K562 (cell line): Measurements from ENCODE around the gene OR2A12.

ENCODE experiments used
- CTCF ChIP-seq, 3 experiments: IDR thresholded peaks in 2 of 3; conservative IDR thresholded peaks in 1 of 3; 2 replicates each; pipeline ENCODE4 v1.5.1; 2011 to 2012; ENCODE audit warnings: low read length in 3 of 3, mild to moderate bottlenecking in 3 of 3, control low read depth in 2 of 3, improper control_type of control experiment in 1 of 3, inconsistent platforms in 1 of 3, low read depth in 1 of 3, mixed read lengths in 1 of 3, moderate library complexity in 1 of 3; ENCODE audit not compliant: insufficient read depth in 2 of 3
- ETS1 ChIP-seq: conservative IDR thresholded peaks from 2 replicates; pipeline ENCODE4 v1.6.1; 2011; ENCODE audit warnings: low read depth, mild to moderate bottlenecking, low read length; ENCODE audit not compliant: control insufficient read depth
- EWSR1 ChIP-seq: fragments of 450-650 bp; IDR thresholded peaks from 2 replicates; pipeline ENCODE4 v1.6.1; 2018; ENCODE audit warnings: borderline replicate concordance, mild to moderate bottlenecking, low read depth, moderate library complexity; ENCODE audit not compliant: partially characterized antibody
- JUN ChIP-seq, 2 experiments: sonication (generic) in 1 of 2; formaldehyde crosslinking in 1 of 2; IDR thresholded peaks; 2 replicates each; pipeline versions ENCODE4 v1.6.1 to v1.8.0; 2012 to 2022; ENCODE audit warnings: borderline replicate concordance in 2 of 2, mild to moderate bottlenecking in 2 of 2, improper control_type of control experiment in 1 of 2, low read depth in 1 of 2, low read length in 1 of 2, missing genetic modification reagents in 1 of 2
- MYC ChIP-seq, 2 experiments: fragments of 250-450 bp in 1 of 2; sonication (Bioruptor Pico) in 1 of 2; IDR thresholded peaks; 2 replicates each; pipeline versions ENCODE4 v1.5.1 to v1.6.1; 2012 to 2021; ENCODE audit warnings: low read depth in 2 of 2, borderline replicate concordance in 1 of 2, improper control_type of control experiment in 1 of 2, low read length in 1 of 2, mild to moderate bottlenecking in 1 of 2, moderate library complexity in 1 of 2
- NCOA1 ChIP-seq: fragments of 450-650 bp; IDR thresholded peaks from 2 replicates; pipeline ENCODE4 v1.6.1; 2016; ENCODE audit warnings: low read depth
- NR3C1 ChIP-seq: sonication (generic); formaldehyde crosslinking; IDR thresholded peaks from 2 replicates; pipeline ENCODE4 v1.8.1; 2022; ENCODE audit warnings: missing genetic modification reagents
- ZNF143 ChIP-seq: sonication (generic); formaldehyde crosslinking; IDR thresholded peaks from 2 replicates; pipeline ENCODE4 v1.9.0; 2022; ENCODE audit warnings: mild to moderate bottlenecking, missing genetic modification reagents
- ZNF830 ChIP-seq: fragments of 250-450 bp; sonication (Bioruptor Pico); IDR thresholded peaks from 2 replicates; pipeline ENCODE4 v1.5.0; 2021; ENCODE audit warnings: mild to moderate bottlenecking
- TF ChIP-seq, protein P1 (sequence below): sonication (generic); formaldehyde crosslinking; IDR thresholded peaks from 2 replicates; pipeline ENCODE4 v1.8.1; 2022; ENCODE audit warnings: missing genetic modification reagents

DNA sequence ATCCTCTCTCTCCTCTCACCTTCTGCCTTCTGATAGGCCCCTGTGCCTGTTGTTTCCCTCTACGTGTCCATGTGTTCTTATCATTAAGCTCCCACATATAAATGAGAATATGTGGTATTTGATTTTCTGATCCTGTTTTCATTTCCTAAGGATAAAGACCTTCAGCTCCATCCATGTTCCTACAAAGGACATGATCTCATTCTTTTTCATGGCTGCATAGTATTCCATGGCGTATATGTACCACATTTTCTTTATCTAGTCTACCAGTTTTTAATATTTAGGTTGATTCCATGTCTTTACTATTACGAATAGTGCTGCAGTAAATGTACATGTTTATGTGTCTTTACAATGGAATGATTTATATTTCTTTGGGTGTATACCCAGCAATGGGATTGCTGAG lies 4.6 kb downstream of the OR2A12 start:
- no peak for TF ChIP-seq ETS1
- TF ChIP-seq EWSR1, result no peak
- TF ChIP-seq CTCF (IDR thresholded peaks at IDR 0.05 in 2 of 3, conservative IDR thresholded peaks at IDR 0.05 in 1 of 3; ENCODE audit: insufficient read depth in 2 of 3, low read depth in 1 of 3, low read length in 3 of 3), result no peak
- TF ChIP-seq, protein P1, sequence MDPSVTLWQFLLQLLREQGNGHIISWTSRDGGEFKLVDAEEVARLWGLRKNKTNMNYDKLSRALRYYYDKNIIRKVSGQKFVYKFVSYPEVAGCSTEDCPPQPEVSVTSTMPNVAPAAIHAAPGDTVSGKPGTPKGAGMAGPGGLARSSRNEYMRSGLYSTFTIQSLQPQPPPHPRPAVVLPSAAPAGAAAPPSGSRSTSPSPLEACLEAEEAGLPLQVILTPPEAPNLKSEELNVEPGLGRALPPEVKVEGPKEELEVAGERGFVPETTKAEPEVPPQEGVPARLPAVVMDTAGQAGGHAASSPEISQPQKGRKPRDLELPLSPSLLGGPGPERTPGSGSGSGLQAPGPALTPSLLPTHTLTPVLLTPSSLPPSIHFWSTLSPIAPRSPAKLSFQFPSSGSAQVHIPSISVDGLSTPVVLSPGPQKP, result no peak
- TF ChIP-seq ZNF830, result no peak
- no peak for TF ChIP-seq NR3C1 (CRISPR knock-in tag)
- no peak for TF ChIP-seq ZNF143 (CRISPR knock-in tag)
- no peak for TF ChIP-seq MYC (IDR thresholded peaks at IDR 0.05; ENCODE audit: low read depth, low read length)
- TF ChIP-seq MYC (CRISPR knock-in tag; IDR thresholded peaks at IDR 0.05; ENCODE audit: borderline replicate concordance, low read depth), result no peak
- no peak for TF ChIP-seq NCOA1
- no peak for TF ChIP-seq JUN (IDR thresholded peaks at IDR 0.05; ENCODE audit: borderline replicate concordance, low read depth, low read length)
- no peak for TF ChIP-seq JUN (CRISPR knock-in tag; IDR thresholded peaks at IDR 0.05; ENCODE audit: borderline replicate concordance)
